HS-5 (cell line): ENCODE measurements around the gene ARRB1.

Source experiments
- DNase-seq: peaks from one replicate; pipeline ENCODE4 v3.0.0-alpha.2; 2012; ENCODE audit warnings: low read depth

The ARRB1 gene

DNA sequence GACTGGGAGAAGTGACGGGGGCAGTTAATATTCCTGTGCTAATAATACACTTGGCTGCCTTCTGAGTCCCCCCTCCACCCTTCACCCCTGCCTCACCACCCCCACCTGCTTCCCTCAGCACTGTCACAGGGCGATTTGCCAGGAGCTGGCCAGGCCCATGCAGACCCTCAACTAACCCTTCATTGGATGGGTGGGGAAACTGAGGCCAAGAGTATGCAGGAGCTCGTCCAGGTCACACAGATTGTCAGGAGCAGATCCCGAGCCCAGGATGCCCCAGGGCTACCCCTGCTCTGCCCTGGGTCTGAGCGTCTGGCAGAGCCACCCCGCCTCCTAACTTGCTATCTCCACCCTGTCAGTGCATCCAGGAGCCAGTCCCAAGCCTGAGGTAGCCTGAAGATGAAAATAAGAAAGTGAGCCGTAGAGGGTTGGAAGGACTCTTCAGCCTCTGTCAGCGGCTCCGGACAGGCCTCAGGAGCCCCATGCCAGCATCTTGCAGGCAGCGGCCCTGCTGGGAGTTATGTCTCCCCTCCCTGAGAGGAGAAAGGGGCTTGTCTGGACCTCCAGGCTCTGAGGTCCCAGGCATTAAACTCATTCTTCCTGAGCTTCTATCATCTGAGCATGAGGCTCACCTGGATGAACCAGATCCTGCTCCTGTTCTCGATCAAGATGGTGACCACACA, 104.7 kb downstream of the ARRB1 start:
- DNase-seq, result no peak

DNA sequence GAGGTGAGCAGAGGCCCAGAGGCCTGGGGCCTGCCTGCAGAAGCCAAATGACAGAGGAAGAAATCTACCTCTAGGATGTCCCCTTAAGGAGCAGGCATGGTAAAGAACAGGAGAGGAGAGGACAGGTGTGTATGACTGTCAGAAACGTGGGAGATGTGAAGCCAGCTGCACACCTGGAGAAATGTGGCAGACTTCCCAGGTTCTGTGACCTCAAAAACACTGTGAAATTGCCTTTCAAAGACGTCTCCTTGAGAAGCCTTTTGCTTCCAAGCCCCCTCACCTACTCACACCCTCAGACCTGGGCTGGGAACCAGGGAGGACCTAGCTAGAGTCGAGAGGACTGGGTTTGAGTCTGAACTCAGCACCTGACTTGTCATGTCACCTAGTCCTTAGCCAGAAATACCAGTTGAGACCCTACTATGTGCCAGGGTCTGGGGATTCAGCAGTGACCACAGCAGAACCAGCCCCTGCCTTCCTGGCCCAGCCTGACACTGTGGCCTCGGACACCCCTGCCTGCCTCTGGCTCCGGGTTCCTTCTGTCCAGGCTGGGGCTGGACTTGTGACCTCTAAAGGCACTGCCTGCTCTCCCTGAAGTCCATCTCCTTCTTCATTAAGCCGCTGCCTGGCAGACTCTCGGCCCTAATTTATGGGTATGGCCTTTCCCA, 105.3 kb downstream of the ARRB1 start:
- DNase-seq, result no peak

DNA sequence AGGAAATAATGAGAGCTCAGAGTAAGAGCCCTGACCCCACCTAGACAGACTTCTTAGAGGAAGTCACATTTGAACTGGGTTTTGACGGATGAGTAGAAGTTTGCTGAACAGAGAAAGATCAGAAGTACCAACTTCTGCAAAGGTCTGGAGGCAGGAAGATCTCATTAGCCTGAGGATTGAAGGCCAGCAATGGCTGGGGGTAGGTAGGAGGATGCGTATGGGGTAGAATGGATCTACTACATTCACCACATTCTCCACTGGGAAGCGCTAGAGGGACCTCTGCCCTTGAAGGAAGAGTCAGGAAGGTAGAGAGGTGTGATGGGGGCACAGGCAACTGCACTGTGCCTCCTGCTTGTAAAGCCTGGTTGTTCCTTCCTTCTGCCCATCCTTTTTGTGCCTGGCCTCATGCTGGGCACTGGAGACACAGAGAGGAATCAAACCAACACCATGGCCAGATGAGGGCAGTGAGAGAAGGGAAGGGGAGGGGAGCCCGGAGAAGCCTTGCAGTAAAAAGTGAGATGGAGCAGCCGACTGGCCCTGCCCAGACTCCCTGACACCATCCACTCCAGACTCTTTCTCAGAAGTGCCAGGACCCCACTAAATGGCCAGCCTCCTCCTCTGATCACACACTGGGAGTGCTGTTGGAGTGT, 106.0 kb downstream of the ARRB1 start:
- DNase-seq, result no peak

DNA sequence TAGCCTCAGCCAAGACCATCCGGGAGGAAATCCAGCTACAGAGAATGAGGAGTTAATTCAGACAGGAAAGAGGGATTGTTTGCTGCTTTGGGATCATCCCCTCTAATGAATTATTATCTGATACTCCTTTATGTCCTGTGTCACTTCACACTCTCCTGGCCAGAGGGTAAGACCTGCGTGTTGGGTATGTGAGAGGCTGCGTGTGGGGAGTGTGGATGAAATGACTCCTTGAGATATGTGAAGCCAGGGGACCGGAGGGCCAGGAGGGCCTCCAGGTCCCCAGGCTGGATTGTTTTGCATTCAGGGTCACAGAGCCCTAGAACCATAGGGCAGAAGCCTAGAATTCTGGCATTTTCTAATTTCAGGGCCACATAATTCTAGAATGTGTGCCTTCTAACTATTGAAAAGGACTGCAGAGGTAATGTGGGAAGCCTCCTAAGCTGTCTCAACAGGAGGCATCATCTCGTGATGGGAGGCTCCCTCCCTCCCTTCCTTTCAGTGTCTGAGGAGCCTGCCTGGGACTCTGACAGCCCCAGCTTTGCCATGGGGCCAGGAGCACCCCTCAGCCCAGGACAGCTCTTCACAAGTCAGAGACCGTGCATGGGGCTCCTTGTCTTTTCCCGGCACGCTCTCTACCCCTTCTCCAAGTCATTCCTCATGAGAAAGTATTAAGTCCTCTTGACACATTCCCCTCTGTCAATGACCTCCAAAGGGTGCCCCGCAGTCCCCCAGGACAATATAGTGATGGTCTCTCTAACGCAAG, 107.2 kb downstream of the ARRB1 start:
- no peak for DNase-seq

DNA sequence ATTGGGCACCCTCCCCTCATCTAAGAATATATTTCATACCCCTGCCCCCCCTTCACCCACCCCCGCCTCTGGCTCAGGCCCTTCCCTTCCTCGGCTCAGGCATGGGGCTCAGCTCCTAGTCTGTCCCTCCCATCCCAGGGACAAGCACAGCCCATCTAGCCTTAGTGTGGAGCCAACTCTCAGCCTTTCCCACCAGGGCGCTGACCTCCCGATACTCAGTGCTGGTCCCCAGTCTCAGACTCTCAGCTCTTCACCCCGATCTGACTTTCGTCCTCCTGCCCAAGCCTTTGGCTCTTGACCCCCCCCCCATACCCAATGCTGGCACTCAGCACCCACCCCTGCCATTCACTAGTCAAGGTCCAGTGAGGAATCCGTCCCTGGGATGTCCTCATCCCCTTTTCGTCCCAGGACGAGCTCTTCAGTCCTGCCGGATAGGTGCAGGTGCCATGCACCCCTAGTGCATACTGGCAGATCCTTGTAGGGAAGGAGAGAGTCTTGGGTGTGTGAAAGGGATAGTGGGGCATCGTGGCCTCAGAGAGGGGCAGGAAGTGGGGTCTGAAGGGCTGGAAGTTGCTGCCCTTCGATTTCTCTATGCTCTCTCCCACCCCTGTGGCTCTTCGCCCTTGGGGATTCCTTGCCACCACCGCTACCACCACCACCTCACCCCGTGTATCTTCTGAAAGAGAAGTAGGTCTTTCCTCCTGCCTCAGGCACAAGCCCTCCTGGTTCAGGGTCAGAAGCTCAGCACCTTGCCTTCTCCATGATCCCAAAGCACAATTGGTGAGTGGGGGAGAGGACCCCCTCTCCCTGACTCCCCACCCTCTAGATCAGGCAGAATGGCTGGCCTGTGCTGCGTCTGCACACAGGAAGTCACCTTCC, 108.5 kb downstream of the ARRB1 start:
- DNase-seq, result no peak

DNA sequence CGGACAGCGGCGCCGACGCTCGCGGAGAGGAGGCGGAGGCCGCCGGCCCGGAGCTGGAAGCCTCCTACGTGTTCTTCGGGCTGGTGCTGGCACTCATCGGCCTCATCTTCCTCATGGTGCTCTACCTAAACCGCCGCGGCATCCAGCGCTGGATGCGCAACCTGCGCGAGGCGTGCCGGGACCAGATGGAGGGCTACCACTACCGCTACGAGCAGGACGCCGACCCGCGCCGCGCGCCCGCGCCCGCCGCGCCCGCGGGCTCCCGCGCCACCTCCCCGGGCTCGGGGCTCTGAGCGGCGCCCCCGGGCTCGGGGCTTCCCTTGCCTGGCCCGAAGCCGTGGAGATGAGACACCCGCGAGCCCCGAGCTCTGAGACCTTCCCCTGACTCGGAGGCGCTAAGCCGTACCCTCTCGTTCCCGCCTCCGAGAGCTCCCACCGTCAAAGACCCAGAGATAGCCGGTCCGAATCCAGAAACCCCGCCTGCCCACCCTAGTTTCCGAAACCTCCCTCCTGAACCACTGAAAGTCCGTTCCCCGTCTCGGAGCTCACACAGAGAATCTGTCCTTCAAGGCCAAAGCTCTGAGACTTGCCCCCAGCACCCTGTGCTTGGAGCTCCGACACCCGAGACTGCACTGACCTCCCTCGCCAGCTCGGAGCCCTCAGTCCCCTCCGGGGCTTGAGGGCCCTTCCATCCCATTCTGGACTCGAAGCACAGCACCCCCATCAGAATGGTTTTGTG, 109.4 kb downstream of the ARRB1 start:
- DNase-seq, result no peak

DNA sequence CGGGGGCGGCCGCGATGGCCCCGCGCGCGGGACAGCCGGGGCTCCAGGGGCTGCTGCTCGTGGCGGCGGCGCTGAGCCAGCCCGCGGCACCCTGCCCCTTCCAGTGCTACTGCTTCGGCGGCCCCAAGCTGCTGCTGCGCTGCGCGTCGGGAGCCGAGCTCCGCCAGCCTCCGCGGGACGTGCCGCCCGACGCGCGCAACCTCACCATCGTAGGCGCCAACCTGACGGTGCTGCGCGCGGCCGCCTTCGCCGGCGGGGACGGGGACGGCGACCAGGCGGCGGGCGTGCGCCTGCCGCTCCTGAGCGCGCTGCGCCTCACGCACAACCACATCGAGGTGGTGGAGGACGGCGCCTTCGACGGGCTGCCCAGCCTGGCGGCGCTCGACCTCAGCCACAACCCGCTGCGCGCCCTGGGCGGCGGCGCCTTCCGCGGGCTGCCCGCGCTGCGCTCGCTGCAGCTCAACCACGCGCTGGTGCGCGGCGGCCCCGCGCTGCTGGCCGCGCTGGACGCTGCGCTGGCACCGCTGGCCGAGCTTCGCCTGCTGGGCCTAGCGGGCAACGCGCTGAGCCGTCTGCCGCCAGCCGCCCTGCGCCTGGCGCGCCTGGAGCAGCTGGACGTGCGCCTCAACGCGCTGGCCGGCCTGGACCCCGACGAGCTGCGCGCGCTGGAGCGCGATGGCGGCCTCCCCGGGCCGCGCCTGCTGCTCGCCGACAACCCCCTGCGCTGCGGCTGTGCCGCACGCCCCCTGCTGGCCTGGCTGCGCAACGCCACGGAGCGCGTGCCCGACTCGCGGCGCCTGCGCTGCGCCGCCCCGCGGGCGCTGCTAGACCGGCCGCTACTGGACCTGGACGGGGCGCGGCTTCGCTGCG, 110.2 kb downstream of the ARRB1 start:
- DNase-seq, result peak; percentile 69

DNA sequence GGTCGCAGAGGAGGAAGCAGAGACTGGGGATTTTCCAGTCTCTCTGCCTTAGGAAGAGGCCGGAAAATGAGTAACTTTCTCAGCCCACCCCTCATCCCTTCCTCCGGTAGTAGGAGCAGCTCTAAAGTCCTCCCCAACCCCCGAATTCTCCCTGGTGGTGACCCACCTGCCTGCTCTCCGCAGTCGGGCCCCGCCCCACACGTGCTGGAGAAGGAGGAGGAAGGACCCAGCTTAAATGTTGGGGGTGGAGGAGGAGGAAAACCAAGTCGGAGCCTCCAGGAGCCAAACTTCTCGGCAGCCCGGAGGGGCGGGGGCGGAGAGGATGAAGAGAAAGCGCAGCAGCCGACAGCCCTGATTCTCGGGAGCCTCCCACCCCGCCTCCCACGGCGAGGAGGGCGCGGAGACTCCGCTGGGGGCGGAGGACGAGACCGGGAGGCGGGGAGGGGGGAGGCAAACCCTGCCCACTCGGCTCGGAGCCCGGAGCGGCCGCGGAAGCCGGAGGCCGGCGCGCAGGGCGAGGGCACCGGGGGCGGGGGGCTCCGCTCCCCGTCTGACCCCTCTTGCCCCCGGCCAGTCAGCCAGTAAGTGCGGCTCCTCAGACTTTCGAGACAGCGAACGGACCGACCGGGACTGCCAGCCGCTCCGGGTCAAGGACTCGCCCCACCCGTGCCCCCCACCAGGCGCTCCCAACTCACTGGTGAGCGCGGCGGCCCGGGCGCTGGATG, 111.0 kb downstream of the ARRB1 start, which contains the start of gene TPBGL:
Gene TPBGL (plus strand): TSS at position 464 of the 725 bp plus-strand sequence. CDS start 276 bp downstream, outside the sequence.
- DNase-seq, result no peak

DNA sequence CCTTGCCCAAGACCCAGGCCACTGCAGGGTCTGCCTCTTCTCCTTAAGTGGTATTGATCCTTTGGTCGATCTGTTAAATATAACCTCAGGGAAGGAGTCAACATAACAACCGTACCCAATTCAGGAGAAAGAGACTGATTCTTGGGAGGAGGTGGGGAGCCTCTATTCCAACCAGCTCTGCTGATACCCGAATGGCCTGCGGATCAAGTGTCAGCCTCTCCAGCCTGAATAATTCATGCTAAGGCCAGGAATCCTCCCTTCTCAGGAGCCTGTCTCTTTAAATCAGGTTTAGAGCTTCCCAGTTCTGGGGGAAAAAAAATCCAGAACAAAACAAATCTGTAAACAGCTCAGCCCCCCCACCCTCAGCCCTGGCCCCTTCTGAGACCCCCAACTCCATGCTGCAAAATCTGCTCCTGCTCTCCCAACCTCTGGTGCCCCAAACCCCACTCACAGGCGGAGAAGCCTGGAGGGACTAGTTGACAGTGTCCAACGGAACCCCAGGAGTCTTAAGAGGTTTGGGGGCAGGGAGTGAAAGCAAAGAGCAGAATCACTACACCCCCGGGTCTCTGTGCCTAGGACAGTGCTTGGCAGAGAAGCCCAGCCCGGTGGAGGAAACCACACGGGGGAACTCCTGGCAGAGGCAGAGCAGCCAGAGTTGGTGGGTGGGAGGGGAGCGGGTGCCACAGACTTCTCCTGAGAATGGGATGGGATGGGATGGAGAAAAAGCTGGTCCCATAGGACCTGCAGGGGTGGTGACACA, 111.8 kb downstream of the ARRB1 start:
- no peak for DNase-seq

DNA sequence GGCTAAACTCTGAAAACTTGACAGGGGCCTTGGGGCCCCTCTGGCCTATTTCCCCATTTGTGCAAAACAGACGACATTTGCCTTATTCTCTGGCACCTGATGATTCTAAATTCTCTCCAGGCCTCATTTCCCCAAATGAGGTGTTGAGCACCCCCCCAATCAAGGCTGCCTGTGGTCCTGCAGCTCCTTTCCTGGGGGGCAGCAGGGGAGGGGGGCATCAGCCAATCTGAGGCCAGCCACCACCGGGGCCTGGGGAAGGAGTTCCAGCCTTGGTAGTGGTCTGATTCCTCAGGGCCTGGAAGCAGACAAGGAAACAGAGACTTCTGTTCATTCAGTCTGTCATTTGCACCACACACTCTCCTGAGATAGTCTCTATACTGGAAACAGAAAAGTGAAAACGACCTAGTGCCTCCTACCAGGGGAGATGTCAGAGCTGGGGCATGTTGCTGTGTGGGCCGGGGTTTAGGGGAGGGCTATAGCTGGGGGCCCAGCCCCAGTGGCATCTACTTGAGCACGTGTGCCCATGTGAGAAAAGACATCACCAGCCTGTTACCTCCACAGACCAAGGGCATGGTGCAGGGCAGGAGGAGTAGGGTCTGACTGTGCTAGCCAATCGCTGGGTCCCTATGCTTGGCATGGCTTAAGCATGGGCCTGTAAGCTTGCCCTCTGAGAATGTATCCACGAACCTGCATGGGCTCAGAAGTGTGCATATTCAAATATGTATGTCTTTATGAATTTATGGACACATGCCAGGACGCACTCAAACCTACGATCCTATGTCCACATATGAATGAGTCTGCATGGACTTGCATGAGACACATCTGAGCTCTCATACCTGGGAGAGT, 112.6 kb downstream of the ARRB1 start:
- DNase-seq, result no peak

DNA sequence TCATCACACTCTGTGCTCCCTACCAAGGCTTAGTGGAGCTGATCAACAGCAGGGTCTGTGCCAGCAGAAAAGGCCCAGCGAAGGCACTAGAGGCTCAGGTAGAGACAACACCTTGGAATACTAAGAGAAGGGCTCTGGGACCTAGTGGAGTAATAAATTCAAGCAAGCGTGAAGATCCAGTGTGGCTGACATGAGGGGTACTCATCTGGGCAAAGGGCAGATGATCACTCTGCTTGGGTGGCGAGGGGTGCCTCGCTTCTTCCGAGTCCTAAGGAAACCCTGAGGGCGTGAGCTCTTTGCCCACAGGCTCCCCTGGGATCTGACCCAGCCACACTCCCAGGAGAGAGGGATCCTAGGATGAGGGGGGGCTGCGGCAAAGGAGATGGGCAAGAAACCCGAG, 114.4 kb downstream of the ARRB1 start:
- no peak for DNase-seq

DNA sequence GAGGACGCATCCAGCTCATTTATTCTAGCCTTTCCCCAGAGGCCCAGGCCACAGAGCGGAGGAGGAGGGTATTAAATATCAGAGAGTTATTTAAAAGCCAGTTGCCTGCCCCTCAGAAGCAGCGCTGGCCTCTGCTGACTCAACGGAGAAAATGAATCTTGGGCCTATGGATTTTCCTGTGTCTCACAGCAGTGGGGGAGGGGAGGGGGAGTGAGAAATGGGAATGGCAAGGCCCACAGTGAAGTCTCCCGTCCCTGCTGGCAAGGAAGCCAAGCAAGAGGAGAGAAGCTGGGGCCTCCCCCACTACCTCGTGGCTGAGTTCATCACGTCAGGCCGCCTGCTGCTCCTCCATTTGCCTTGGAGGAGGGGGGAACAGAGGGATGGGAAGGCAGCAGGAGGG, 115.4 kb downstream of the ARRB1 start:
- DNase-seq, result no peak

DNA sequence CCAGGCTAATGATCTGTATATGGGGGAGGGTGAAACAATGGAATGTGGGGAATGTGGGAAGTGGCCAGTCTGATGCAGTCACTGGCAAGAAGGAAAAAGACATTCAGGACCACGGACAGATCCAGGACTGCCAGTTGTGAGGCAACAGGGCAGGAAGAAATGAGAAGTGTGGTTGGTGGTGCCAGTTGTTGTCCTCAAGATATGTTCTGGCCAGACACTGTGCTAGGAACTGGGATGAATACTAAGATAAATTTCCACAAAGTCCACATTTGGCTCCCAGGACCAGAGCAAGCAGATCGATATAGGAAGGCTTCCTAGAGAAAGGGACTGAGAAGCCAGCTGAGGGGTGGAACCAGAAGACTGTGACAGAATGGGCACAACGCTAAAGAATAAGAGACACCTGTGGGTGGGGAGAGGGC, 117.7 kb downstream of the ARRB1 start:
- no peak for DNase-seq

DNA sequence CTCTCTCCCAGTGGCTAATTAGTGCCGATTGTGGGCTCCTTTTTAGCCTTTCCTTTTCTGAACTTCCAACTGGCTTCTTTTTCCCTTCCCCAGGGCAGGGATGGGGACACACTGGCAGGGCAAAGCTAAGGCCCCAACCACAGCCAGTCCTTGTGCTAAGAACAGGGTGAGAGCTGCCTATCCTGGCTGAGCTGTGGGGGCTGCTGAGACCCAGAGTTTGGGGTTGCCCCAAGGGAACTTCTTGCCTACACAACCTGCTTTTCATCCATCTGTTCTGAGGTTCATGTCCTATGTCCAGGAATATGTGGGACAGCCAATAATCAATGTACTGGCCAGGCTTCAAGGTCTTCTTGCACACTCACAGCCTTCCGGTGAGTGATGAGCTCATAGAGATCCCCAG, 120.8 kb downstream of the ARRB1 start:
- no peak for DNase-seq

DNA sequence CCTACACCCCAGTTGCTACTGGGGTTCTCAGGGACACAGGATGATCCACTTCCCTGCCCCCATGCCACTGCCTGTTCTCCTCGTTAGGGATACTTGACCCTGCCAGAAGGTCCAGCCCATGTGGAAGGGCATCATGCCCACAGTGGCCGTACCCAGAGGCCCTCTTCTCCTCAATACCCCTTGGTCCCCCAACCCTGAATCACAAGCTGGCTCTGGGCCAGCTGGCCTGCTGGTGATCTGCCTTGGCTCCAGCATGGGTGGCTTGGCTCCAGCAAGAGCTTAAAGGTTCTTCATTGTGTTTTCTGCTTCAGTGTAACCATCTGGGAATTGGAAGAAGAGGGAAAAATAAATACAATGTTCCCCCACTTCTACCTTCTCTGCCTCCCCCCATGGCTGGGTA, 122.0 kb downstream of the ARRB1 start:
- no peak for DNase-seq

DNA sequence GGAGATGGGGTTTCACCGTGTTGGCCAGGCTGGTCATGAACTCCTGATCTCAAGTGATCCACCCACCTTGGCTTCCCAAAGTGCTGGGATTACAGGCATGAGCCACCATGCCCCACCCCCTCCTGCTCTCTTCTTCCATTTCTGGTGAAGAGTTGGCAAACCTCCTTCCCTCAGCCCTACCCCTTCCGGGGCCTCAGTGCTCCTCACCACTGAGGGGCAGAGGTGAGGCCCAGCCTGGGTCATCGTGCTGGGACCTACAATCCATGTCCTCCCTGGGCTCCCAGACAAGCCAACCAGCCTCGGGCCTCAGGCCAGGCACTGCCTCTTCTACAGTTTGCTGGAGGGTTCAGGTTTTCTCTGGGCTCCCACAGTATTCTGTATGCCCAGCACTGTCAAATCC, 125.7 kb downstream of the ARRB1 start:
- DNase-seq, result no peak

DNA sequence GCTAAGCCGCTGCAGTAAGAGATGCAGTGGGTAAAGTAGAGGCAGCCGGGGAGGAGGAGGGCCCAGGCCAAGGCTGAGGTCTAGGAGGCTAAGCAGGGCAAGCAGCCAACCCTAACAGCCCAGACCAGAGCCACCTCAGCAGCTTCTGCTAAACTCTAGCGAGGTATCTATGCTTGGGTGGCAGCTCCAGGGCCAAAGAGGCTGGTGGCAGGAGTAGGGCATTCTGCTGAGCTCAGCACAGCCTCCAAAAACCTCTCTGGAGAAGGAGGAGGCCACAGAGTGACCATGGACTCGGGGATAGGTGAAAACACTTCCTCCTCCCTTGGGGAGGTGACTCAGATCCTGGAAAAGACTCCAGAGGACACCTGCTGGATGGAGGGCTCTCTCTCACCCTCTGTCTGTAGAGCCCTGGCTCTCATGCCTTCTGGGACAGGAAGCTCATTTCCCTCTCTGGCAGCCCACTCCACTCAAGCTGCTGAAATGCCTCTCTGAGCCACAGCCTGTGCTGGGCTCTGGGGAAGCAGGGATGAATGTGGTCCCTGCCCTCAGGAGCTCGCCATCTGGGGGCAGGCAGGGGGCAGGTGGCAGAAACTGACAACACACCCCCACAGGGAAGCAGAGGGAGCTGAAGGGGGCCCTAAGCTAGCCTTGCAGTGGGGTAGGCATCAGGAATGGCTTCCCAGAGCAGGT, 127.4 kb downstream of the ARRB1 start:
- DNase-seq, result no peak
